Mucosa of stomach (tissue), 1 donor: ENCODE data around the gene ARMH1.

Source experiments
- H3K27me3 ChIP-seq: one replicate; pipeline ENCODE4 v1.7.0; 2013; ENCODE audit warnings: mild to moderate bottlenecking, low read length; ENCODE audit not compliant: control insufficient read depth, insufficient read depth
- H3K36me3 ChIP-seq: one replicate; pipeline ENCODE4 v1.7.0; 2013; ENCODE audit warnings: low read length; ENCODE audit not compliant: control insufficient read depth, insufficient read depth
- H3K4me1 ChIP-seq: one replicate; pipeline ENCODE4 v1.7.0; 2013; ENCODE audit warnings: mild to moderate bottlenecking, low read length; ENCODE audit not compliant: control insufficient read depth, insufficient read depth
- H3K4me3 ChIP-seq: one replicate; pipeline ENCODE4 v1.7.0; 2013; ENCODE audit warnings: low read length
- H3K9ac ChIP-seq: one replicate; pipeline ENCODE4 v1.7.0; 2013; ENCODE audit warnings: mild to moderate bottlenecking, low read length, moderate library complexity
- H3K9me3 ChIP-seq: one replicate; pipeline ENCODE4 v1.7.0; 2013; ENCODE audit warnings: mild to moderate bottlenecking, low read length, moderate library complexity; ENCODE audit not compliant: control insufficient read depth
- donor health status: Pancreatic carcinoma.

ARMH1 gene

DNA sequence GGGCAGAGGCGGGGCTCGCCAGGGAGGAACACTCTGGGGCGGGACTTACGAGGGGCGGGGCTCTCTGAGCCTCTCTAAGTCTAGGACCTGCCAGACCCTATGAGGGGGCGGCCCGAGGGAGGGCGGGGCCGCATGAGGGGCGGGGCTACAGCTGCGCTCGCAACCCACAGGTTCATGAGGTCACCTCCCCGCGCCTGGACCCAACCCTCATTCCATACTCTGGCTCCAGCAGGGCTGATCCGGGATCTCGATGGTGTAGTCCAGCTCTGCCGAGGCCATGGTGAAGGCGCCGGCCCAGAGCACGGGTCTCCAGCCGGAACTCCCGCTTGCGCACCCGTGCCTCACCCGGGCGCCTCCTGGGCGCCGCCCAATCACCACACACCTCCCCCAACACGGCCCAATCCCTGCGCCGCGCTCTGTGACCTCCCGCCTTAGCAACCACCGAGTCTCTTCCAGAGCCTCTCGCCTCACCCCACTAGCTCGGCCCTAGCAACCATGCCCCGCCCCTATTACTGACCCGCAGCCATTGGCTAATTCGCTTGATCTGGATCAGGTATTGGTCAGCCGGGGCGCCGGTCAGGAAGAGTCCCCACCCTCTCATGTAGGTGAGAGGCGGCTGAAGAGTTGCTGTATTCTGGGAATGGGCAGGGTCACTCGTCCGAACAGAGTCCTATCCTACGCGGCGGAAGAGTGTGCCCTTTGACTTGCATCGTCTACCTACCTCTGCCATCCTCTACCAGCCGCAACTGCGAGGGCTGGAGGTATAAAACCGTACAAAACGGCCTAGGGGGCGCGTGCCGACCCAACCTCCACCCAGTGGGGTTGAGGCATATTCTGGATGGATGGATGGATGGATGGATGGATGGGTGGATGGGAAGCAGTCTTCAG lies at the start of gene ARMH1, which contains the start of gene TMEM53:
TSS of gene ARMH1 (plus strand) at position 602 of the 888 bp plus-strand sequence. CDS start 14,984 bp downstream, outside the sequence.
TSS of gene TMEM53 (minus strand) at position 369 of the 888 bp plus-strand sequence. CDS start at position 279, 90 bp downstream.
- Histone ChIP-seq H3K9ac (peak within 1 kb of the TSS; percentile 76), H3K27me3 (no peaks in the 10 kb centered on the region), H3K4me3 (peak within 1 kb of the TSS; percentile 48), H3K4me1 (peaks cover 51% of the 10 kb centered on the region), H3K36me3 (no peaks in the 10 kb centered on the region), H3K9me3 (no peaks in the 10 kb centered on the region)

DNA sequence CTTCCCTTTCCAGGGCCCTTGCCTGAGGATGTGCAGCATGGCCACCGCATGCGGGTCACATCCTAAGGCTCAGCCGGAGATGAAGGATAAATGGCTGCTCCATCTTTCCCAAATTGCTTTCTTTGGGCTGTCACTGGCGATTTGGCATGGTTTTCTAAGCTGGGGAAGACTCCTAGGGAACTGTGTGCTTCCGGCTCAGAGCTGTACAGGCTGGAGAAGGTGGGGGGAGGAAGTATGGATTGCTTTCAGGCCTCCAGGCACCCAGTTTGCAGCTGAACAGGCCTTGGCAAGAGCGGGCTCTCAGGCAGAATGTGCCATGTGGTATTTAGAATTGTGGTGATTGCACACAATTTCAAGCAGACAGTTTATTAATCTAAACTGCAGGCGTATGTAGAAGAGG lies 49.2 kb upstream of the ARMH1 start:
- H3K4me3 ChIP-seq = no peak overlapping the region
- H3K27me3 ChIP-seq = no peaks in the 10 kb centered on the region
- H3K9me3 ChIP-seq = no peaks in the 10 kb centered on the region
- H3K36me3 ChIP-seq = no peaks in the 10 kb centered on the region
- no peaks in the 10 kb centered on the region for H3K4me1 ChIP-seq
- H3K9ac ChIP-seq = no peak overlapping the region

DNA sequence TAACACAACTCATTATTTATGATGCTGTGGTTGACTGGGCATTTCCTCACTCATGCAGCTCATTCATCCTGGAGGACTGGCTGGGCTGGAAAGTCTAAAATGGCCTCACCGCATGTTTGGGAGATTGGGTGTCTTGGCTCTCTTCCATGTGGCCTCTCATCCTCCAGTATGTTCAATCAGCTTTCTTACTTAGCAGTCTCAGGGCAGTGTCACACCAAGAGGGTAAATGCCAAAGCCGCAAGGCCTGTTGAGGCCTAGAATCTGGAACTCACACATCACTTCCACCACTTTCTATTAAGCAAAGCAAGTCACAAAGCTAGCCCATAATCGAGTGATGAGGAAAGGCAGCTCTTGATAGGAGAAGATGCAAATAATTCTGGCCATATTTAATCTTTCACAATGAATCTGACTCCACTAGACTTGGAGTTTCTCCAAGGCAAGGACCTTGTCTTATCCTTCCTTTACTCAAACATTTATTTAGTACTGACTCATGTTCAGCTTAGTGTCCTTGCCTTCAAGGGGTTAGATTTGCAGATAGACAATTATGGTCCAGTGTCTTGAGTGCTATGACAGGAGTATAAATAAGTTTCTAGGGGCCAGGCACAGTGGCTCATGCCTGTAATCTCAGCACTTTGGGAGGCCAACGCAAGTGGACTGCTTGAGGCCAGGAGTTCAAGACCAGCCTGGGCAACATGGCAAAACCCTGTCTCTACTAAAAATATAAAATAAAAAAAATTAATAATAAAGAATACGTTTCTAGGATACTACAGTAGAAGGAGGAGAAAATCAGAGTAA lies 45.4 kb upstream of the ARMH1 start:
- no peak overlapping the region for H3K4me3 ChIP-seq
- no peak overlapping the region for H3K9ac ChIP-seq
- H3K4me1 ChIP-seq = peaks cover 8% of the 10 kb centered on the region
- no peaks in the 10 kb centered on the region for H3K9me3 ChIP-seq
- peaks cover 2% of the 10 kb centered on the region for H3K36me3 ChIP-seq
- no peaks in the 10 kb centered on the region for H3K27me3 ChIP-seq

DNA sequence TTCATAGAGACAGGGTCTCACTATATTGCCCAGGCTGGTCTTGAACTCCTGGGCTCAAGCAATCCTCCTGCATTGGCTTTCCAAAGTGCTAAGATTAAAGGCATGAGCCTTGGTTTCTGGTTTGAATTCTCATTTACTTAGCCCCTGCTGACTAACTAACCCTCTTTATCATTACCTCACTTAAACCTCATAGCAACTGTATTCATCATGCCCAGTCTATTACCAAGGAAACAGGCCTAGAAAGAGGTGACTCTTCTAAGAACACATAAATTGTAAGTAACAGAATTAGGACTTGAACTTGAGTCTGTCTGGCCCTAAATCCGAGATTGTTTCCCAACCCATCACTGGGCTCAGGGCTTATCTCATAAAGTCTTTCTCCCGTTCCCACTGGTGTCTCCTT lies 44.4 kb upstream of the ARMH1 start:
- H3K9me3 ChIP-seq = no peaks in the 10 kb centered on the region
- peaks cover 5% of the 10 kb centered on the region for H3K36me3 ChIP-seq
- H3K27me3 ChIP-seq = no peaks in the 10 kb centered on the region
- H3K4me1 ChIP-seq = peaks cover 8% of the 10 kb centered on the region
- no peak overlapping the region for H3K4me3 ChIP-seq
- no peak overlapping the region for H3K9ac ChIP-seq

DNA sequence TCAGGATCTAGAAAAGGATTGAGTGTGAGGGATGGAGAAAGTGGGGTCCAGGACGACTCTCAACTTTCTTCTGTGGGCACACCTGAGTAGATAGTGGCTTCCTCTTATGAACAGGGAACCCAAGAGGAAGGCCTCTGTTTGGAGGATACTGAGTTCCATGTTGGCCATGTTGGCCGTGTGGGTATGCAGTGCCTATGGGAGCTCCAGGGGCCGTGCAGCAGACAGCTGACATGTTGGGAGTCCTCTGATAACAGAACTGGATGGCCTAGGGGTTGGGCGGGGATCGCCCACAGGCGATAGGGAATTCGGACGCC lies 43.2 kb upstream of the ARMH1 start:
- Histone ChIP-seq H3K4me1 (peaks cover 8% of the 10 kb centered on the region), H3K27me3 (no peaks in the 10 kb centered on the region), H3K9me3 (no peaks in the 10 kb centered on the region), H3K4me3 (peak overlapping the region; percentile 78), H3K36me3 (peaks cover 12% of the 10 kb centered on the region), H3K9ac (peak overlapping the region; percentile 86)

DNA sequence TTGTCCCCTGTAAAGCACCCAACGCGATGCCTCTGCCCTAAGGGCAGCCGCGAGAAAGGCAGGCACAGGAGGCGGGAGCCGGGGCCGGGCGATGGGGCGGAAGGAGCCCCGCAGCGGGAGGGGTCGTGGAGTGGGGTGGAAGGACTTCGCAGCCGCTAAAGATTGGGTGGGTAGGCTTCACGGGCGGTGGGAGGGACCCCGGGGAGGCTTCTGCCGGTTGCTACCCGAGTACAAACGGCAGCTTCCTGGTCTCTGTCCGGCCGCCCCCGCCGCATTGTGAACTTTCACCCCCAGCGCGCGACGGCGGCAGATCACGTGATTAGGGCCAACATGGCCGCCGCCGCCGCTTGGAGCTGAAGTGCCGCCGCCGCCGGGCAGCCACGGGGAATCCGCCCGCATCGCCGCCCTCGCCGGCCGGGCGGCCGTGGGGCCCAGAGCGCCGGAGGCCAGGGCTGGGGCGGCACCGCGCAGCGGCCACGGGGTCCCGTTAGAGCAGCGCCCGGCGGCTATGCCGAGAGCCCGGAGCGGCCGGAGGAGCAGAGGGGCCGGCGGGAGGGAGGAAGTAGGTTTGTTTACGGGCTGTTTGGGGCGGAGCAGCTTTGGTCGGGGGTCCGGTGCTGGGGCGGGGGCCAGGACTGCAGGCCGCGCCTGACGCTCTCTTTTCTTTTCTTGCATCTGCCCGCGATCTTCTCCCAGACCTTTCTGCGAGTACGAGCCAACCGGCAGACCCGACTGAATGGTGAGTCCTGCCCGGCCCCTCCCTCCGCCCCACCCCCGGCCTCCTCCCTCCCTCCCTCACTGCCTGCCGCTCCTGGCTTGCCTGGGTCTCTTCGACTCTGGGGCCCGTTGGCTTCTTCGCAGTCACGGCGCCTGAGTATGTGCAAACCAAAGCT lies 42.6 kb upstream of the ARMH1 start:
- Histone ChIP-seq H3K4me3 (peak overlapping the region; percentile 78), H3K9me3 (no peaks in the 10 kb centered on the region), H3K36me3 (peaks cover 18% of the 10 kb centered on the region), H3K9ac (peak overlapping the region; percentile 86), H3K4me1 (peaks cover 8% of the 10 kb centered on the region), H3K27me3 (no peaks in the 10 kb centered on the region)

DNA sequence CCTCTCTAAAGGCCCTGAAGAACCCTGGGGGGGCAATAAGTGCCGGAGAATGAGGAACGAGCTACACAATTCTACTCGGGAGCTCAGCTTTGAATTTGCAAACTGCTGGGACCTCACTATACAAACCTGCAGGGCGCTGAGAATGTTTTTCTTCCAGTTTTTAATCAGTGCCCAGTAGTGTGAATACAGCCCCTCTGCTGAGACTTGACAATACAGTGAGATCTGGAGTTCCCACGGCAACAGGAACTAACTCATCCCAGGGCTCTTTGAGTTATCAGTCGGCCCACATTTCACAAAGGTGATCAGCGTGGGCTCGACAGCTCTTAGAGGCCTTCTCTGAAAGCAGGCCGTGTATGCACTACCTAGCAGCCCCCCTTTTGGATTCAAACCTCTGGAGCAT lies 41.9 kb upstream of the ARMH1 start:
- Histone ChIP-seq H3K9me3 (no peaks in the 10 kb centered on the region), H3K36me3 (peaks cover 18% of the 10 kb centered on the region), H3K4me3 (no peak overlapping the region), H3K27me3 (no peaks in the 10 kb centered on the region), H3K4me1 (peaks cover 8% of the 10 kb centered on the region), H3K9ac (peak overlapping the region; percentile 72)

DNA sequence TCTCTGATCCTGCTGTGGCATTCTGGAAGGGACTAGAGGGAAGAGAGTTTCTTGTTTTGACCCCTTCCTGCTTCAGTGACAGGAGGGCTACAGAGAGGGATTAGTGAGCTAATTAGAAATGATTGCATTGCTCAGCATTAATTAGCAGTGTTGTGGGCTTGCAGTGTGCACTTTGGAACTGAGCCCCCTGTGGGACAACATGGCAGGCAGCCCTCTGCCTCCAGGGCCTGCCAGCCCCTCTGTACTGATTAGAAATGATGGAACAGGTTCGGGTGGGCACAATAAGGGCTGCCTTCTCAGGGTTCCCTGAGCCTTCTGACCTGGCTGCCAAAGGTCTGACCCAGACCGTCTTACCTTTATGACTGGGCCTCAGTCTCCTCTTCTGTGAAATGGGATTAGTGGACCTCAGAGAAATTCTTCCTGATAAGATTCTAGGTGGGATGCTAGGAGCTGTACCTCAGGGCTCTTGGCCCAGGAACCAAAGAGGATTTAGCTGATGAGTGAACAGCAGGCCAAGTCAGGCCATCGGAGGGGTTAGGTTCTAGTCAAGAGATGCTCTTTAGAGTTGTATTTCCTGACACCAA lies 39.8 kb upstream of the ARMH1 start:
- Histone ChIP-seq H3K4me3 (no peak overlapping the region), H3K9ac (no peak overlapping the region), H3K9me3 (no peaks in the 10 kb centered on the region), H3K4me1 (peaks cover 8% of the 10 kb centered on the region), H3K27me3 (no peaks in the 10 kb centered on the region), H3K36me3 (peaks cover 27% of the 10 kb centered on the region)

DNA sequence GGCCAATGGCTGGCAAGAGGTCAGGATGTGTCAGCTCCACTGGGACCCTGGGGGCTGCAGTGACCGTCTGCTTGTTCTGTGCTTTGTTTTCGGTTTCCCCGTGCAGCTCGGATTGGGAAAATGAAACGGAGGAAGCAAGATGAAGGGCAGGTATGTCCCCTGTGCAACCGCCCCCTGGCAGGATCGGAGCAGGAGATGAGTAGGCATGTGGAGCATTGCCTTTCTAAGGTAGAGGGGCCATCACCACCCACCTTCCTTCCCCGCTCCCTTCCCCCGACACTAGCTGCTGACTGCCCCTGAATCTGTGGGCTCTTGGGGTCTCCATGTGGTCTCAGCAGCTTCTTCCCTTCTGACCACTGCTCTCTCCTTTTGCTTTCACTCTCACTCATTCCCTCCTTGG lies 39.1 kb upstream of the ARMH1 start:
- peaks cover 27% of the 10 kb centered on the region for H3K36me3 ChIP-seq
- H3K9me3 ChIP-seq = no peaks in the 10 kb centered on the region
- no peaks in the 10 kb centered on the region for H3K27me3 ChIP-seq
- H3K4me1 ChIP-seq = peaks cover 8% of the 10 kb centered on the region
- no peak overlapping the region for H3K4me3 ChIP-seq
- H3K9ac ChIP-seq = no peak overlapping the region

DNA sequence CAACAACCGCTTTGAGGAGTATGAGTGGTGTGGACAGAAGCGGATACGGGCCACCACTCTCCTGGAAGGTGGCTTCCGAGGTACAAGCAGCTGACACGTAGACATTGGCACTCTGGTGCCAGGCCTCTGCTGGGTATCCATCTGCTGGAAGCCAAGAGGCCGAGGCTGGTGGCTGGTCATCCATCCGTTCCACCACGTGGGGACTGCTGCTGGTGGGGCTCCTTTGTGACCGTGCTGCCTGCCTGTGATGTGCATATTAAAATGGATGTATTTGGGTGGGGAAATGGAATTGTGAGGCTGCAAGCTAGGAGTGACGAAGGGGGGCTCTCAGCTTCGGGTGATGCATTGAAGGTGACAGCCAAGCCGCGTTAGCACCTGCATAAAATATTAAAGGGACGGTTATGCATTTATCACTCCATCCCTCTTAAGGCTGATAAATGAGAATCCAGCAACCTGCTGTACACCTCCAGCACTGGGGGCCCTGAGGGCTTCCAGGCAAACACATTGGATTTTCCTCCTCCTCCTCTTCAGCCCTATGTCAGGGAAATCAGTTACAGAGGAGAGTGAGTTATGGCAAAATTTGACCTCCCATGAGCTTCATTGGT lies 38.3 kb upstream of the ARMH1 start:
- Histone ChIP-seq H3K36me3 (peaks cover 27% of the 10 kb centered on the region), H3K4me1 (peaks cover 7% of the 10 kb centered on the region), H3K27me3 (no peaks in the 10 kb centered on the region), H3K9me3 (no peaks in the 10 kb centered on the region), H3K4me3 (no peak overlapping the region), H3K9ac (no peak overlapping the region)
